ENCODE data around the gene KCTD1.

KCTD1 gene

DNA sequence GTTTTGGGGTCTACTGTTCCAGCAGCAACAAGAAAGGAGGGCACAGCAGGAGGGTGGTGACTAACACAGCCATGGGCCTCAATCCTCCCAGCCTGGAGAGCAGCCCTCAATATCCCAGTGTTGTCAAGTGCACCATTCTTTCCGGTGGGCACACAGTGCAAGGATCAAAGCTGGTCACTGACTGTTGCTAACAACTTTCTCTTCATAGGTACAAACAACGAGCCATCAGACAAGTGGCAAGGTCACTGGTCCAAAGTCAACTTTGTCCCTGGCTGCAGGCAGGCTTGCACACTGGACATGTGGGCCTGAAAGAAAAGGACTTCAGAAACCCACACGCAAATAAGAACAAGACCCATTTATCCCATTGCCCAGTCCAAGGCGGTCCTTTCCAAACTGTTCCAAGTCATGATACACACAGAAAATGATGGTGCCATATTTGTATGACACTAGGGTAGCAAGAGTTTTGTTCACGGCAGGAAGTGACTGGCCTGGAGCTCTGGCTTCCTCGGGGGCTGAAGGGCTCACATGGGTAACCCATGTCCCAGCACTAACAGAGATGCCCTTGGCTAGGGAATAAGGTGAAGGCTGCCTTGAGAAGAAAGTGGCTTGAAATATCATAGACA is 57.0 kb downstream of the KCTD1 start:
- no peaks in the 10 kb centered on the region for H3K27me3 ChIP-seq (ENCODE audit: low read depth, low read length)
- H3K36me3 ChIP-seq (ENCODE audit: control insufficient read depth in 1 of 2, insufficient read depth in 2 of 2, low read length in 2 of 2): no peaks in the 10 kb centered on the region
- H3K9me3 ChIP-seq (ENCODE audit: control insufficient read depth in 1 of 2, low read length in 2 of 2): no peaks in the 10 kb centered on the region
- H3K4me3 ChIP-seq (ENCODE audit: low read depth in 1 of 2, low read length in 2 of 2): no peak overlapping the region
- H3K4me1 ChIP-seq (ENCODE audit: control insufficient read depth in 1 of 2, insufficient read depth in 2 of 2, low read length in 2 of 2): peaks cover 0 to 6% of the 10 kb centered on the region in 2 donors
- no peak overlapping the region for H3K27ac ChIP-seq (ENCODE audit: low read length)

DNA sequence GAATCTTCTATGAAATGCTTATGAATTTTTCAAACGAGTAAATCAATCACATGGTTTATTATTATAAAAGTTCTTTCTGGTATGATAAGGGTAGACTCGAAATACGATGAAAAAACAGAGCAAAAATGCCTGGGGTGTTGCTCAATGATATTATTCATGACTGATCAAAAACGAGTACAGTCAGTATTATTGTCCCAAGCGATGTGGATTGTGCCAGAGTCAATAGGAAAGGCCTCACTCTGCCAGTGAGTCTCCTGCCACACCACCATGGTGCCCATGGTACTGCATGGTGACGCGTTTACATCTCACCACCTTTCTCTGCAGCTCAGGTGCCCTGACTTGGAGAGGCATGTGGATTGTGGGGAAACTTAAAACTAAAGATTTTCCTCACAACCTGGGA is 58.5 kb downstream of the KCTD1 start:
- Histone ChIP-seq H3K27ac (ENCODE audit: low read length) (no peak overlapping the region), H3K4me3 (ENCODE audit: low read depth in 1 of 2, low read length in 2 of 2) (no peak overlapping the region), H3K27me3 (ENCODE audit: low read depth, low read length) (no peaks in the 10 kb centered on the region), H3K36me3 (ENCODE audit: control insufficient read depth in 1 of 2, insufficient read depth in 2 of 2, low read length in 2 of 2) (no peaks in the 10 kb centered on the region), H3K4me1 (ENCODE audit: control insufficient read depth in 1 of 2, insufficient read depth in 2 of 2, low read length in 2 of 2) (peaks cover 0 to 6% of the 10 kb centered on the region in 2 donors), H3K9me3 (ENCODE audit: control insufficient read depth in 1 of 2, low read length in 2 of 2) (no peaks in the 10 kb centered on the region)

- no peaks in the 10 kb centered on the region for H3K27me3 ChIP-seq (ENCODE audit: low read depth, low read length)
- H3K9me3 ChIP-seq (ENCODE audit: control insufficient read depth in 1 of 2, low read length in 2 of 2): no peaks in the 10 kb centered on the region
- peaks cover 0 to 6% of the 10 kb centered on the region in 2 donors for H3K4me1 ChIP-seq (ENCODE audit: control insufficient read depth in 1 of 2, insufficient read depth in 2 of 2, low read length in 2 of 2)
- H3K27ac ChIP-seq (ENCODE audit: low read length): no peak overlapping the region
- H3K36me3 ChIP-seq (ENCODE audit: control insufficient read depth in 1 of 2, insufficient read depth in 2 of 2, low read length in 2 of 2): no peaks in the 10 kb centered on the region
- H3K4me3 ChIP-seq (ENCODE audit: low read depth in 1 of 2, low read length in 2 of 2): no peak overlapping the region
Measured at GRCh38 chr18:26489191-26489590, 59.2 kb downstream of the KCTD1 start.

DNA sequence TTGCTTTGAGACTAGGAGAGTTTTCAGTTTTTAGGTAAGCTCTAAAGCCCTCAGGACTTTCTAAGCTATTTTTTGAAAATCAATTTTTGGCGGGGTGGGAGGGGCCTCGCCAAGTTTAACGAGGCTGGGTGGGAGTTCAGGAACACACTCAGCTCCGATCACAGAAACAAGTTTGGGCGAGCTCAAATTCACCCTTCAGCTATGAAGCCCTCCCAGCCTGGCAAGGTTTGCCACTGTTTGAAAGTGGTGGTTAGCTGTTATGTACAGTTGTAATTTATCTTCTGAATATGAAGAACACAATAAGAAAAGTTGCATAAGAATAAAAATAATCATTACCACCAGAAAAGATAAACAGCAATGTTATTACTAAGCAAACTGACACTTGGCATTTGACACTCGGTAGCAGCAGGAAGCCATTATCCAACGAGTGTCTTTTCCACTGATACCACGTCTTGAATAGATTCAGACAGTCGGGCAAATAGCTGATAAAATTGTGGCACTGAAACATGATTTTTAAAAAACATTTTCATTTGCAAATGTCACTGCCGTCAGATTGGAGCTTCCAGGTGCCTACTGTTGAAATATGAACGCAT is 59.8 kb downstream of the KCTD1 start:
- no peaks in the 10 kb centered on the region for H3K27me3 ChIP-seq (ENCODE audit: low read depth, low read length)
- no peaks in the 10 kb centered on the region for H3K9me3 ChIP-seq (ENCODE audit: control insufficient read depth in 1 of 2, low read length in 2 of 2)
- peaks cover 0 to 6% of the 10 kb centered on the region in 2 donors for H3K4me1 ChIP-seq (ENCODE audit: control insufficient read depth in 1 of 2, insufficient read depth in 2 of 2, low read length in 2 of 2)
- no peaks in the 10 kb centered on the region for H3K36me3 ChIP-seq (ENCODE audit: control insufficient read depth in 1 of 2, insufficient read depth in 2 of 2, low read length in 2 of 2)
- H3K4me3 ChIP-seq (ENCODE audit: low read depth in 1 of 2, low read length in 2 of 2): no peak overlapping the region
- H3K27ac ChIP-seq (ENCODE audit: low read length): no peak overlapping the region

- no peaks in the 10 kb centered on the region for H3K9me3 ChIP-seq (ENCODE audit: control insufficient read depth in 1 of 2, low read length in 2 of 2)
Measured at GRCh38 chr18:26487437-26487836, 60.9 kb downstream of the KCTD1 start.

DNA sequence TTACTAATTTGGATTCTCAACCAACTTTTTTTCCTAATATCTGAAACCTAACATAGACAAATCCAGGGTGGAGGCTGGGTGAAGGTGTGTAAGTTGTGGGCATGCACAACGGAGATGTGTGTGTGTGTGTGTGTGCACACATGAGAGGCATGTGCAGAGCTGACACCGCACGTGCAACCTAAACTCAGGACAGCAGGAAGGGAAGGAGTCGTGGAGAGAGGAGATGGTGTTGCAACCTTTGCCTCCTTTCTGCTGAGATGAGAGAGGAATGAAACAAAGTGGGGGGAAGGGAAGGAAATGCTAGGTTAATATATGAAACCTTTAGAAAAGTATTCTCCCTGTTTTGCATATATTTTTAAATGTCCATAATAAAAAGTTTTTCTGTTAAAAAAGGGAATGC is 64.7 kb downstream of the KCTD1 start:
- Histone ChIP-seq H3K27ac (ENCODE audit: low read length) (no peak overlapping the region), H3K36me3 (ENCODE audit: control insufficient read depth in 1 of 2, insufficient read depth in 2 of 2, low read length in 2 of 2) (no peaks in the 10 kb centered on the region), H3K4me1 (ENCODE audit: control insufficient read depth in 1 of 2, insufficient read depth in 2 of 2, low read length in 2 of 2) (peaks cover 0 to 9% of the 10 kb centered on the region in 2 donors), H3K9me3 (ENCODE audit: control insufficient read depth in 1 of 2, low read length in 2 of 2) (no peaks in the 10 kb centered on the region), H3K4me3 (ENCODE audit: low read depth in 1 of 2, low read length in 2 of 2) (no peak overlapping the region), H3K27me3 (ENCODE audit: low read depth, low read length) (no peaks in the 10 kb centered on the region)

More at GRCh38 chr18:26487437-26487836, 60.9 kb downstream of the KCTD1 start:
- Histone ChIP-seq H3K27ac (ENCODE audit: low read length) (no peak overlapping the region), H3K27me3 (ENCODE audit: low read depth, low read length) (no peaks in the 10 kb centered on the region), H3K36me3 (ENCODE audit: control insufficient read depth in 1 of 2, insufficient read depth in 2 of 2, low read length in 2 of 2) (no peaks in the 10 kb centered on the region), H3K4me3 (ENCODE audit: low read depth in 1 of 2, low read length in 2 of 2) (no peak overlapping the region), H3K4me1 (ENCODE audit: control insufficient read depth in 1 of 2, insufficient read depth in 2 of 2, low read length in 2 of 2) (peaks cover 0 to 6% of the 10 kb centered on the region in 2 donors)

DNA sequence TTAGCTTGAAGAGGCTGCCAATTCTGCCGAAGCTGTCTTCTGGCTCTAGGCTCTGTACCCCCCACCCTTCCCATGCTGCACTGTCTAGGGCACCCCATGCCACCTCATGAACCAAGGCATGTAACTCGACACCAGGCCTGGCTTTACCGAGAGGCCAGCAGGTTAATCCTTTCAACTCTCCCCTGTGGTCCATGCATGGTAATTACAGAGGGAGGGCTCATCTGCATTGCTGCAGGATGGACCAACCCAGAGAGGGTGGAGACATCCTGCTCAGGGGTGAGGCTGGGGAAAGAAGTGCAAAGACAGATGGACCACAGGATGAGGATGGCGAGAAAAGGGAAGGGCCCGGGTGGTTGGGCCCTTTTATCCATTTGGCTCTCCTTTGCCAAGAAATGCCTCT is 65.8 kb downstream of the KCTD1 start:
- Histone ChIP-seq H3K4me1 (ENCODE audit: control insufficient read depth in 1 of 2, insufficient read depth in 2 of 2, low read length in 2 of 2) (peaks cover 0 to 5% of the 10 kb centered on the region in 2 donors), H3K36me3 (ENCODE audit: control insufficient read depth in 1 of 2, insufficient read depth in 2 of 2, low read length in 2 of 2) (no peaks in the 10 kb centered on the region), H3K27me3 (ENCODE audit: low read depth, low read length) (no peaks in the 10 kb centered on the region), H3K9me3 (ENCODE audit: control insufficient read depth in 1 of 2, low read length in 2 of 2) (no peaks in the 10 kb centered on the region), H3K4me3 (ENCODE audit: low read depth in 1 of 2, low read length in 2 of 2) (no peak overlapping the region), H3K27ac (ENCODE audit: low read length) (no peak overlapping the region)

DNA sequence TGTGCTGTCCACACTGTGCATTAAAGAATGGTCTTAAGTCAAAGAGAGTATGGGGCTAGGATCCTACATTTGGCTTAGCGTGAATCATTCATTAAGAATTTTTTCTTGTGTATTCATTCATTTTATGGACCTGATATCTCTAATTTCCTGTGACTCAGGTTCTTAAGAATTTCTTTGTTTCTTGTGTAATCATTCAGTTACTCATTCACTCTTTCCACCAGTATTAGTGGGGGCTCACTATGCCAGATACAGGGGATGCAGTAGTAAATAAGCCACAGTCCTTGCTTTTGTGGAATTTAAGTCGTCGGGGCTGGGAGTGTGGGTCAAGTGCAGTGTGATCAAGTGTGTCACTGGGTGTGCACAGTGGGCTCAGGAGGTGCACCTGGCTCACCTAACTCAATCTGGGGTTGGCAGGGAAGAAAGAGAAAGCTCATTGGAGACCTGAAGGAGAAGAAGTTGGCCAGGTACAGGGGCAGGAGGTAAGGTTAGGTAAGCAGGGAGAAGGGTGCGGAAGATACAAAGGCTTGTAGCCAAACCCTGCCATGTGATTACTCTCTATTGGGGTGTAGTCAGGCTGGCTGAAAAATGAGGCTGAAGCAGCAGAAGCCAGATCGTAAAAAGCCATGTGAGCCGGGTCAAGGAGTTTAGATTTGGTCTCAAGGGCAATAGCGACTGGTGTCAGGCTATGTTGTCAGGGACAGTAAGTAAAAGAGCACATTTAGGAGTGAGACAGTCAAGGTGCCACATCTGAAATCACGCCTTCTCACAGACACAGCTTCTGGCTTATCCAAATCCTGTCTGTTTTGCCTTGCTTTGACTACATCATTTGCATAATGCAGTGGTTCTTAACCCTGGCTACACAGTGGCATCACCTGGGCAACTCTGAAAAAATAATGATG is 67.2 kb downstream of the KCTD1 start:
- H3K27ac ChIP-seq (ENCODE audit: low read length): no peak overlapping the region

GRCh38 chr18:26479681-26480079 is 68.7 kb downstream of the KCTD1 start:
- Histone ChIP-seq H3K4me3 (ENCODE audit: low read depth in 1 of 2, low read length in 2 of 2) (no peak overlapping the region), H3K27me3 (ENCODE audit: low read depth, low read length) (no peaks in the 10 kb centered on the region), H3K36me3 (ENCODE audit: control insufficient read depth in 1 of 2, insufficient read depth in 2 of 2, low read length in 2 of 2) (no peaks in the 10 kb centered on the region), H3K27ac (ENCODE audit: low read length) (no peak overlapping the region), H3K9me3 (ENCODE audit: control insufficient read depth in 1 of 2, low read length in 2 of 2) (no peaks in the 10 kb centered on the region), H3K4me1 (ENCODE audit: control insufficient read depth in 1 of 2, insufficient read depth in 2 of 2, low read length in 2 of 2) (peaks cover 0 to 3% of the 10 kb centered on the region in 2 donors)

More for the DNA sequence above, 67.2 kb downstream of the KCTD1 start:
- Histone ChIP-seq H3K4me1 (ENCODE audit: control insufficient read depth in 1 of 2, insufficient read depth in 2 of 2, low read length in 2 of 2) (peaks cover 0 to 3% of the 10 kb centered on the region in 2 donors), H3K4me3 (ENCODE audit: low read depth in 1 of 2, low read length in 2 of 2) (no peak overlapping the region), H3K36me3 (ENCODE audit: control insufficient read depth in 1 of 2, insufficient read depth in 2 of 2, low read length in 2 of 2) (no peaks in the 10 kb centered on the region), H3K27me3 (ENCODE audit: low read depth, low read length) (no peaks in the 10 kb centered on the region), H3K9me3 (ENCODE audit: control insufficient read depth in 1 of 2, low read length in 2 of 2) (no peaks in the 10 kb centered on the region)

DNA sequence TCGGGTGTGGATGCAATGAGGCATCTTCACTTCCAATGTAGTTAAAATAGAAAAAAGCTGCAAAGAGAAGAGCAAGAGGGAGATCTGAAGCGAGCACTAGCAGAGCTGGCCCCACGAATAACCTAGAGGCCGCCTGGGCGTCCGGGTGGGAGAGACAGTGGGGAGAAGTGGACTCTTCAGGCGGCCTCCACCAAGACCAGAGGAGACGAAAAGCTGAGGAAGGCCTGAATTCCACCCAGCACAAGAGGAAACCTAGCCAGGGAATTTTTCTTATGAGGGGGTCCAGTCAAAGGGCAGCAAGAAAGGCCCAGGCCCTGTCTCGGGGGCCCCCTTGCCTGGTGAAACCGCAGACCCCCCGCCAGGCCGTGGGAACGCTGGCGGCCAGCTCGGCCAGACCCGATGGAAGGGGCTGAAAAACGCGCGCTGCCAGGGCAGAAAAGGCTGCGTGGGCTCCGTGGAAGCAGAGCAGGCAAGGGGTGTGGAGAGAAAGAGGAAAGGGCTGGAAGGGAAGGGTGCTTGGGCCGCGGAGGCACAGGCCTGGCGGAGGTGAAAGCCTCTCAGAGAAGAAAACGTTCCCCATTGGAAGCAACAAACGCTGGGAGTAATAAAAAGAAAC is 69.2 kb downstream of the KCTD1 start:
- H3K27ac ChIP-seq (ENCODE audit: low read length): no peak overlapping the region

DNA sequence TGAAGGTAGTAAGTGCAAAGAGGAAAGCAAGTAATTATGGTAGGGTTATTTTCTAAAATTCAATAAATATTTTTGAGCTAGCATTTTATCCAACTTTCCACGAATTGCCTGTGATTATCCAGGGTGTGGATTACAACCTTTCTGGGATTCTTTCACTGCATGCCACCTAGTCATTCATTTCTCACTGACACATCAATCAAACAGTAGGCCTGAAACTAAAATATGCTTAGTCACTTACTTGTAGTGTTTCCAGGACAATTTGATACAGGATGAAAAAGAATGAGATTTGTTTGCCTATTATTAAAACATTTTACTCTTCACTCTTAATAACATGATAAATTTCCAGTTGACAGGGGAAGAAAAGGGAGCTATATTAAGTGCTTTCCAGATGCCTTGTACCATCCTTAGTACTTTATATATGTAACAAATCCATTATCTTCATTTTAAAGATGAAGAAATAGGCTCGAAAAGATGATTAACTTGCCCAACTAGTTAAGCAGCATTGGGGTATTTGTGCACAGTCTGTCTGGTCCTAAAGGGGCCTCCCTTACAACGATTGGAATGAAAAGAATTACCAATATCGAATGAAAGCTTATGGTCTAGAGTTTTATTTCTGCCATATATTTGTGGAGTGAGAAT is 70.4 kb downstream of the KCTD1 start:
- H3K9me3 ChIP-seq (ENCODE audit: control insufficient read depth in 1 of 2, low read length in 2 of 2): no peaks in the 10 kb centered on the region
- no peaks in the 10 kb centered on the region for H3K27me3 ChIP-seq (ENCODE audit: low read depth, low read length)
- H3K4me1 ChIP-seq (ENCODE audit: control insufficient read depth in 1 of 2, insufficient read depth in 2 of 2, low read length in 2 of 2): peaks cover 0 to 3% of the 10 kb centered on the region in 2 donors
- H3K36me3 ChIP-seq (ENCODE audit: control insufficient read depth in 1 of 2, insufficient read depth in 2 of 2, low read length in 2 of 2): no peaks in the 10 kb centered on the region
- no peak overlapping the region for H3K27ac ChIP-seq (ENCODE audit: low read length)
- H3K4me3 ChIP-seq (ENCODE audit: low read depth in 1 of 2, low read length in 2 of 2): no peak overlapping the region

More for the DNA sequence above, 69.2 kb downstream of the KCTD1 start:
- H3K4me1 ChIP-seq (ENCODE audit: control insufficient read depth in 1 of 2, insufficient read depth in 2 of 2, low read length in 2 of 2): peaks cover 0 to 3% of the 10 kb centered on the region in 2 donors
- H3K9me3 ChIP-seq (ENCODE audit: control insufficient read depth in 1 of 2, low read length in 2 of 2): no peaks in the 10 kb centered on the region
- no peaks in the 10 kb centered on the region for H3K36me3 ChIP-seq (ENCODE audit: control insufficient read depth in 1 of 2, insufficient read depth in 2 of 2, low read length in 2 of 2)
- no peak overlapping the region for H3K4me3 ChIP-seq (ENCODE audit: low read depth in 1 of 2, low read length in 2 of 2)
- H3K27me3 ChIP-seq (ENCODE audit: low read depth, low read length): no peaks in the 10 kb centered on the region

Measured in muscle layer of duodenum (tissue), 2 donors.